ENCODE results near the gene HAVCR1.
A peak's percentile ranks its signal among the peaks of the same experiment; 100 is the strongest.

The HAVCR1 gene

GRCh38 chr5:157004893-157005551 is 53.9 kb downstream of the HAVCR1 start:
- no peak overlapping the region for H4K91ac ChIP-seq (ENCODE audit: low read depth, low read length)
- H3K9ac ChIP-seq (ENCODE audit: low read length) = no peak overlapping the region
- no peak for DNase-seq
- no peak overlapping the region for H2BK120ac ChIP-seq (ENCODE audit: insufficient read depth, low read length, poor library complexity)
- no peak overlapping the region for H3K23ac ChIP-seq (ENCODE audit: low read length)
- no peak overlapping the region for H2BK12ac ChIP-seq (ENCODE audit: low read length)
- no peak overlapping the region for H3K14ac ChIP-seq (ENCODE audit: low read length)
- no peaks in the 10 kb centered on the region for H3K27me3 ChIP-seq (ENCODE audit: insufficient read depth, low read length)
- no peak overlapping the region for H3K4ac ChIP-seq (ENCODE audit: low read depth, low read length)
- H3K4me2 ChIP-seq (ENCODE audit: low read length) = no peak overlapping the region
- no peak overlapping the region for H2AFZ ChIP-seq (ENCODE audit: insufficient read depth, low read length, poor library complexity)
- no peaks in the 10 kb centered on the region for H3K36me3 ChIP-seq (ENCODE audit: control insufficient read depth in 1 of 2, insufficient read depth in 2 of 2, low read length in 2 of 2)
- H2AK5ac ChIP-seq (ENCODE audit: low read length) = no peak overlapping the region
- no peaks in the 10 kb centered on the region for H3K79me1 ChIP-seq (ENCODE audit: low read length)
- H3K4me1 ChIP-seq (ENCODE audit: control insufficient read depth in 1 of 2, insufficient read depth in 2 of 2, low read length in 2 of 2) = no peaks in the 10 kb centered on the region
- H4K8ac ChIP-seq (ENCODE audit: low read depth, low read length) = no peak overlapping the region
- no peak overlapping the region for H3K27ac ChIP-seq (ENCODE audit: low read depth, low read length)
- H4K12ac ChIP-seq (ENCODE audit: low read depth, low read length) = no peak overlapping the region
- no peaks in the 10 kb centered on the region for H3K79me2 ChIP-seq (ENCODE audit: control insufficient read depth, insufficient read depth, low read length, poor library complexity)
- H2BK5ac ChIP-seq (ENCODE audit: low read depth, low read length, poor library complexity) = no peak overlapping the region
- H3K4me3 ChIP-seq (ENCODE audit: low read depth, low read length) = no peak overlapping the region
- H3K9me3 ChIP-seq (ENCODE audit: insufficient read depth, low read depth, low read length) = no peaks in the 10 kb centered on the region
- no peak overlapping the region for H3K18ac ChIP-seq (ENCODE audit: low read length)

GRCh38 chr5:156991714-156992113 is 67.2 kb downstream of the HAVCR1 start:
- H3K4ac ChIP-seq (ENCODE audit: low read depth, low read length) = no peak overlapping the region
- no peak overlapping the region for H3K4me3 ChIP-seq (ENCODE audit: low read depth, low read length)
- no peaks in the 10 kb centered on the region for H3K36me3 ChIP-seq (ENCODE audit: control insufficient read depth in 1 of 2, insufficient read depth in 2 of 2, low read length in 2 of 2)
- H2AK5ac ChIP-seq (ENCODE audit: low read length) = no peak overlapping the region
- no peak overlapping the region for H3K23ac ChIP-seq (ENCODE audit: low read length)
- H3K4me2 ChIP-seq (ENCODE audit: low read length) = no peak overlapping the region
- no peak overlapping the region for H2BK5ac ChIP-seq (ENCODE audit: low read depth, low read length, poor library complexity)
- no peak overlapping the region for H3K14ac ChIP-seq (ENCODE audit: low read length)
- no peak overlapping the region for H3K27ac ChIP-seq (ENCODE audit: low read depth, low read length)
- H3K79me2 ChIP-seq (ENCODE audit: control insufficient read depth, insufficient read depth, low read length, poor library complexity) = no peaks in the 10 kb centered on the region
- no peaks in the 10 kb centered on the region for H3K79me1 ChIP-seq (ENCODE audit: low read length)
- H2BK120ac ChIP-seq (ENCODE audit: insufficient read depth, low read length, poor library complexity) = no peak overlapping the region
- no peak overlapping the region for H4K12ac ChIP-seq (ENCODE audit: low read depth, low read length)
- DNase-seq = no peak
- H3K4me1 ChIP-seq (ENCODE audit: control insufficient read depth in 1 of 2, insufficient read depth in 2 of 2, low read length in 2 of 2) = no peaks in the 10 kb centered on the region
- H3K18ac ChIP-seq (ENCODE audit: low read length) = no peak overlapping the region
- H3K9me3 ChIP-seq (ENCODE audit: insufficient read depth, low read depth, low read length) = no peaks in the 10 kb centered on the region
- H4K8ac ChIP-seq (ENCODE audit: low read depth, low read length) = no peak overlapping the region
- H3K27me3 ChIP-seq (ENCODE audit: insufficient read depth, low read length) = no peaks in the 10 kb centered on the region
- H3K9ac ChIP-seq (ENCODE audit: low read length) = no peak overlapping the region
- no peak overlapping the region for H2AFZ ChIP-seq (ENCODE audit: insufficient read depth, low read length, poor library complexity)
- whole genome bisulfite sequencing (ENCODE audit: extremely low coverage, insufficient coverage, insufficient read length) = no CpG with 5 or more reads among the region's 4 CpGs
- no peak overlapping the region for H4K91ac ChIP-seq (ENCODE audit: low read depth, low read length)
- H2BK12ac ChIP-seq (ENCODE audit: low read length) = no peak overlapping the region

- no peak overlapping the region for H2AFZ ChIP-seq (ENCODE audit: insufficient read depth, low read length, poor library complexity)
- peak overlapping the region; percentile 41 for H3K4me3 ChIP-seq (ENCODE audit: low read depth, low read length)
- H4K8ac ChIP-seq (ENCODE audit: low read depth, low read length) = no peak overlapping the region
- no peak overlapping the region for H3K27ac ChIP-seq (ENCODE audit: low read depth, low read length)
- no peaks in the 10 kb centered on the region for H3K9me3 ChIP-seq (ENCODE audit: insufficient read depth, low read depth, low read length)
- no peak overlapping the region for H3K14ac ChIP-seq (ENCODE audit: low read length)
- H3K9ac ChIP-seq (ENCODE audit: low read length) = no peak overlapping the region
- no peak overlapping the region for H3K23ac ChIP-seq (ENCODE audit: low read length)
- H3K79me1 ChIP-seq (ENCODE audit: low read length) = no peaks in the 10 kb centered on the region
- H3K79me2 ChIP-seq (ENCODE audit: control insufficient read depth, insufficient read depth, low read length, poor library complexity) = no peaks in the 10 kb centered on the region
- no peak overlapping the region for H4K91ac ChIP-seq (ENCODE audit: low read depth, low read length)
- H3K4me2 ChIP-seq (ENCODE audit: low read length) = no peak overlapping the region
- H2BK5ac ChIP-seq (ENCODE audit: low read depth, low read length, poor library complexity) = no peak overlapping the region
- H4K12ac ChIP-seq (ENCODE audit: low read depth, low read length) = no peak overlapping the region
- H2BK12ac ChIP-seq (ENCODE audit: low read length) = no peak overlapping the region
- no peaks in the 10 kb centered on the region for H3K36me3 ChIP-seq (ENCODE audit: control insufficient read depth in 1 of 2, insufficient read depth in 2 of 2, low read length in 2 of 2)
- WGBS (ENCODE audit: extremely low coverage, insufficient coverage, insufficient read length) = no CpG with 5 or more reads among the region's 9 CpGs
- no peak overlapping the region for H2BK120ac ChIP-seq (ENCODE audit: insufficient read depth, low read length, poor library complexity)
- H3K27me3 ChIP-seq (ENCODE audit: insufficient read depth, low read length) = no peaks in the 10 kb centered on the region
- H3K4me1 ChIP-seq (ENCODE audit: control insufficient read depth in 1 of 2, insufficient read depth in 2 of 2, low read length in 2 of 2) = no peaks in the 10 kb centered on the region
- H2AK5ac ChIP-seq (ENCODE audit: low read length) = no peak overlapping the region
- DNase-seq = no peak
- H3K4ac ChIP-seq (ENCODE audit: low read depth, low read length) = no peak overlapping the region
- H3K18ac ChIP-seq (ENCODE audit: low read length) = no peak overlapping the region
These were observed 74.9 kb downstream of the HAVCR1 start for GRCh38 chr5:156984064-156984463.

DNA sequence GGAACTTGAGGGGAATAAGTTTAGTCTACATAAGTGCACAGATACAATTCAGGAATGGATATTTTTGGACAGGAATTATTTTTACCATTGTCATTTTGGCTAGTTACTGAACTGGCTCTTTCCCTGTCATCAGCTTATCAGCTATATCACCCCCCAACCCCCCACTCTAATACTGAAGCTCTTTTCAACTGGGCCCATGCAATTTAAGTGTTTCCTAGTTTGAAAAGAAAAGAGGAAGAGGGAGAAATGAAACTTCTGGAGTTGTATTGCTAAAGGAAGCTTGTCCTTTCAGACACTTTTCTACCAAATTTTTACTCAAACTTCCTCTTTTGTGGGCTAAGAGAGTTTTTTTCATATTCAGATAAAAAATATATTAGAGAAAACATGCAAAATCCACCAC is 77.4 kb downstream of the HAVCR1 start:
- no peak overlapping the region for H3K4ac ChIP-seq (ENCODE audit: low read depth, low read length)
- no peak overlapping the region for H2AK5ac ChIP-seq (ENCODE audit: low read length)
- DNase-seq = no peak
- no peak overlapping the region for H3K4me2 ChIP-seq (ENCODE audit: low read length)
- H3K23ac ChIP-seq (ENCODE audit: low read length) = no peak overlapping the region
- H3K4me1 ChIP-seq (ENCODE audit: control insufficient read depth in 1 of 2, insufficient read depth in 2 of 2, low read length in 2 of 2) = no peaks in the 10 kb centered on the region
- H2BK12ac ChIP-seq (ENCODE audit: low read length) = no peak overlapping the region
- no peaks in the 10 kb centered on the region for H3K79me1 ChIP-seq (ENCODE audit: low read length)
- H4K91ac ChIP-seq (ENCODE audit: low read depth, low read length) = no peak overlapping the region
- H2AFZ ChIP-seq (ENCODE audit: insufficient read depth, low read length, poor library complexity) = no peak overlapping the region
- no peak overlapping the region for H3K14ac ChIP-seq (ENCODE audit: low read length)
- H3K18ac ChIP-seq (ENCODE audit: low read length) = no peak overlapping the region
- H3K9me3 ChIP-seq (ENCODE audit: insufficient read depth, low read depth, low read length) = no peaks in the 10 kb centered on the region
- no peak overlapping the region for H3K27ac ChIP-seq (ENCODE audit: low read depth, low read length)
- no peak overlapping the region for H2BK120ac ChIP-seq (ENCODE audit: insufficient read depth, low read length, poor library complexity)
- H3K36me3 ChIP-seq (ENCODE audit: control insufficient read depth in 1 of 2, insufficient read depth in 2 of 2, low read length in 2 of 2) = no peaks in the 10 kb centered on the region
- no peak overlapping the region for H4K12ac ChIP-seq (ENCODE audit: low read depth, low read length)
- no peak overlapping the region for H2BK5ac ChIP-seq (ENCODE audit: low read depth, low read length, poor library complexity)
- H3K4me3 ChIP-seq (ENCODE audit: low read depth, low read length) = no peak overlapping the region
- H3K79me2 ChIP-seq (ENCODE audit: control insufficient read depth, insufficient read depth, low read length, poor library complexity) = no peaks in the 10 kb centered on the region
- no peak overlapping the region for H4K8ac ChIP-seq (ENCODE audit: low read depth, low read length)
- no peak overlapping the region for H3K9ac ChIP-seq (ENCODE audit: low read length)
- no peaks in the 10 kb centered on the region for H3K27me3 ChIP-seq (ENCODE audit: insufficient read depth, low read length)
